ENCODE measurements around the gene SRRT.
"Not testable (repeated sequence)": the region's sequence is repeated elsewhere in the genome, so short reads cannot be mapped to it uniquely, and the experiment has no call there.

Gene SRRT
- 121 to 127 reads per million in 2 donors for total RNA-seq

- DNase-seq: peak; percentile 88
Observed at GRCh38 chr7:100874577-100875355, at the start of gene SRRT. Gene SRRT (plus strand): TSS chr7:100875103. CDS start chr7:100875591, 488 bp downstream.

GRCh38 chr7:100825215-100825671 lies 49.7 kb upstream of the SRRT start:
- no peak for DNase-seq

GRCh38 chr7:100825751-100826513 lies 49.0 kb upstream of the SRRT start:
- DNase-seq: no peak

- no peak for DNase-seq
Observed at GRCh38 chr7:100826514-100827329, 48.2 kb upstream of the SRRT start.

- DNase-seq: no peak
Observed at GRCh38 chr7:100827330-100828226, 47.3 kb upstream of the SRRT start, which contains the start of gene EPHB4. Gene EPHB4 (minus strand): TSS chr7:100827523. CDS start chr7:100827030, 493 bp downstream.

GRCh38 chr7:100829150-100829716 lies 45.7 kb upstream of the SRRT start:
- DNase-seq: no peak

GRCh38 chr7:100830396-100830795 lies 44.5 kb upstream of the SRRT start:
- DNase-seq: no peak

GRCh38 chr7:100832281-100832633 lies 42.6 kb upstream of the SRRT start:
- DNase-seq: no peak

GRCh38 chr7:100835903-100836811 lies 38.7 kb upstream of the SRRT start:
- no peak for DNase-seq

GRCh38 chr7:100836812-100837098 lies 38.1 kb upstream of the SRRT start:
- no peak for DNase-seq

- DNase-seq: peak; percentile 26
Observed at GRCh38 chr7:100837099-100837836, 37.6 kb upstream of the SRRT start.

GRCh38 chr7:100839361-100839760 lies 35.5 kb upstream of the SRRT start:
- no peak for DNase-seq

GRCh38 chr7:100840470-100841100 lies 34.3 kb upstream of the SRRT start:
- DNase-seq: no peak

GRCh38 chr7:100847360-100847759 lies 27.5 kb upstream of the SRRT start:
- DNase-seq: no peak

- DNase-seq: peak; percentile 69
Observed at GRCh38 chr7:100852048-100852872, 22.6 kb upstream of the SRRT start, which contains the start of gene SLC12A9. Gene SLC12A9 (plus strand): TSS chr7:100852713. CDS start chr7:100854198, 1,485 bp downstream.

GRCh38 chr7:100854146-100854895 lies 20.6 kb upstream of the SRRT start:
- DNase-seq: no peak

GRCh38 chr7:100854899-100855298 lies 20.0 kb upstream of the SRRT start:
- DNase-seq: not testable (repeated sequence)

GRCh38 chr7:100855515-100855914 lies 19.4 kb upstream of the SRRT start:
- DNase-seq: no peak

All from activated gamma-delta T cell (primary cell).